Activated T-cell treated with anti-CD3 and anti-CD28 coated beads, Interleukin-2, amount 50 U/mL, for 72 hours (primary cell): ENCODE measurements around the gene RNASE3. TPM values are rescaled to one million over a fixed set of nuclear protein-coding genes. Genes with fewer than 3 reads are reported as not detected.
"Not testable (repeated sequence)": the region's sequence is repeated elsewhere in the genome, so short reads cannot be mapped to it uniquely, and the experiment has no call there.

Experiments
- ATAC-seq, 2 donors: fragments of 150-1000 bp; cut with Tn5 transposase; replicated peaks in 1 of 2; 2 replicates each; pipeline ENCODE4 v1.10.0; 2021; ENCODE audit warnings: moderate library complexity in 2 of 2, mild to moderate bottlenecking in 1 of 2
- DNase-seq, 2 donors: peaks; one replicate each; pipeline ENCODE4 v3.0.0; 2021 to 2022; ENCODE audit warnings: mixed read lengths in 1 of 2
- H3K27ac Mint-ChIP-seq: one replicate; pipeline ENCODE4 v1.8.0; 2022; ENCODE audit warnings: mild to moderate bottlenecking, moderate library complexity, mixed read lengths
- H3K27me3 Mint-ChIP-seq: one replicate; pipeline ENCODE4 v1.8.0; 2022; ENCODE audit warnings: low read depth, mixed read lengths
- H3K36me3 Mint-ChIP-seq, 2 donors: one replicate each; pipeline ENCODE4 v1.8.0; 2022; ENCODE audit warnings: mixed read lengths in 2 of 2, mild to moderate bottlenecking in 1 of 2; ENCODE audit not compliant: insufficient read depth in 2 of 2
- H3K4me1 Mint-ChIP-seq: one replicate; pipeline ENCODE4 v1.8.0; 2022; ENCODE audit warnings: low read depth, mixed read lengths
- H3K4me3 Mint-ChIP-seq, 2 donors: one replicate each; pipeline ENCODE4 v1.8.0; 2022; ENCODE audit warnings: mild to moderate bottlenecking in 2 of 2, mixed read lengths in 2 of 2, moderate library complexity in 2 of 2
- H3K9me3 Mint-ChIP-seq, 2 donors: one replicate each; pipeline ENCODE4 v1.8.0; 2022; ENCODE audit warnings: mixed read lengths in 2 of 2
- total RNA-seq, 2 donors: library from RNA; stranded (reverse); gene quantifications; one replicate each; pipeline ENCODE4 v1.2.3, GENCODE V29; 2022

RNASE3 gene
- total RNA-seq, 2 donors from 2014 or later = not detected

DNA sequence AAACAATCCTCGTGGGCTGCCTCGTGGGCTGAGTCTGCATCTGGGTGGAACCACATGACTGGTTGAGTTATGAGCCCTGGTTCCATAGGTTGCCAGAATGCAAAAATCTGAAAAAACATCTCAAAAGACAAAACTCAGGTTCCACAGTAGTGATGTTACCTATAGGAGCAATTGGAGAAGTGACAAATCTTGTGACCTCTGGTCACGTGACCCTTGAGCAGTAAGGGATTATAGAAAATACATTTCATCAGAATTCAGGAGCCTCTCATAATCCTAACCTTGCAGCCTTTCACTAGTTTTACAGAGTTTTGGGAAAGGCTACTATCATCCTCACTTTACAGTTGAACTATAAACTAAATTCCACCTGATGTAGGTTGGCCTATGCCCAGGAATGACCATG is 12.5 kb upstream of the RNASE3 start:
- Mint-ChIP-seq H3K4me3 (no peak overlapping the region), H3K27me3 (peaks cover 8% of the 10 kb centered on the region), H3K4me1 (peaks cover 11% of the 10 kb centered on the region), H3K27ac (no peak overlapping the region), H3K36me3 (no peaks in the 10 kb centered on the region), H3K9me3 (no peaks in the 10 kb centered on the region)
- DNase-seq = no peak
- no peak for ATAC-seq

DNA sequence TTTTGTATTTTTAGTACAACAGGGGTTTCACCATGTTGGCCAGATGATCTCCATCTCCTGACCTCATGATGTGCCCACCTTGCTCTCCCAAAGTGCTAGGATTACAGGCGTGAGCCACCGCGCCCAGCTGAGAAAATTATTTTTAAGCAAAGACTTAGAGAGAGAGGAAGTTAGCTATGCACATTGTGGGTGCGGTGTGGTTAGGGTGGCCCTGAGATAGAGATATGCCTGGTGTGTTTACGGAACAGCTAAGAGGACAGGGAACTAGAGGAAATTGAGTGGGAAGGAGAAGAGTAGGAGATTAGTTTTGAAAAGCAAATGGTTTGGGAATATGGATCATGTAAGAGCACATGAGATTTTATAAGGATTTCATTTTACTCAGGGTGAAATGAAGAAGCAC is 10.0 kb upstream of the RNASE3 start:
- H3K4me1 Mint-ChIP-seq, DNase-seq, H3K36me3 Mint-ChIP-seq, H3K27me3 Mint-ChIP-seq, H3K9me3 Mint-ChIP-seq, ATAC-seq: not testable (repeated sequence)
- peak overlapping the region; percentile 16 for H3K27ac Mint-ChIP-seq
- H3K4me3 Mint-ChIP-seq = peak overlapping the region in 1 of 2 donors; percentile 24

DNA sequence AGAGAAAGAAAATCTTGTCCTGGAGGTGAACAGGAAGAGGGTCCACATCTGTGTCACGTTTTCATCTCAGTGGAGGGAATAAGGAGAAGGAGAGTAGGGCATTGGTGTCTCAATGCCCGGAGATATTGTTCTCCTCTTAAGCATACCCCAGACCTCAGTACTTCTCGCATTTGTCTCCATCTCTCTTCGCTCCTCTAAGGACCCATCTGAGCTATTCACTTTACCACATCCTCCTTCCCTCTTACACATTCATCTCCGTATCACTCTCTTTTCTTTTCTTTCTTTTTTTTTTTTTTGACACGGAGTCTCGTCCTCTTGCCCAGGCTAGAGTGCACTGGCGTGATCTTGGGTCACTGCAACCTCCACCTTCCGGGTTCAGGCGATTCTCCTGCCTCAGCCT is 8.4 kb upstream of the RNASE3 start:
- not testable (repeated sequence) for H3K36me3 Mint-ChIP-seq, H3K4me1 Mint-ChIP-seq, ATAC-seq, DNase-seq, H3K9me3 Mint-ChIP-seq, H3K4me3 Mint-ChIP-seq, H3K27ac Mint-ChIP-seq, H3K27me3 Mint-ChIP-seq

DNA sequence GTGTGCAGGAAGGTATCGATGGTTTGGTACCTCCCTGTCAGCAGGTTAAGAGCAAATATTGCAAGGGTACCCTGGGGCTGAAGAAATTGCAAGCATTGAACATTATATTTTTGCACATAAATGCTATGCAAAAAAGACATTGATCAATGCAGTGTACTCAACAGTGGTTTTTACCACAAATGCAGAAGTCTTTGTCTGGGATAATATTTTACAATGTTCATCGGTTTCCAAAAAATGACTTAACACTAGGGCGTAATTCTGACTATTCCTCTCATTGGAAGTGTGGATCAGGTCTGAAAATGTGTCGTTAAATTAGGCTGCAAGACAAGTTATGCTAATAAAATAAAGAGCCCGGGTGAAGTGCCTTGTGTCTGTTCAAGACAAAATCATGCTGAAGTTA is 2.8 kb upstream of the RNASE3 start:
- H3K36me3 Mint-ChIP-seq, H3K27me3 Mint-ChIP-seq, ATAC-seq: not testable (repeated sequence)

DNA sequence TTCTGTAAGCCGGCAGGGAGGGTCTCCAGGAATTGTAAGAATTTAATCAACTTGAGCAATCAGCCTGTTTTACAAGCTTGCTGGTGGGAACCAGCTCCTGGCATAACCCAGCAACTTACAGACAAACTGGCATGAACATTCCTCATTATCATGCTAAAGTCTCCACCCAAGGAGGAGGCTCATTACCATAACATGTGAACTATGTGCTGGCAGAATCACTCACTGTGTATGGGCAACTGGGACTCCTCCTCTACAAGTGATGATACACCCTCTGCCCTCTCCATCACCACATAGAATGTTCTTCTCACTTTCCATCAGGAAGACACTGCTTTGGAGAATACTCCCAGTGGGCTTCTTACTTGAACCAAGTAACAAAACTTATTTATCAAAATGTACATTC is 4.1 kb downstream of the RNASE3 start:
- H3K9me3 Mint-ChIP-seq = not testable (repeated sequence)

More for the DNA sequence above, 2.8 kb upstream of the RNASE3 start:
- not testable (repeated sequence) for H3K27ac Mint-ChIP-seq, DNase-seq, H3K4me1 Mint-ChIP-seq, H3K4me3 Mint-ChIP-seq, H3K9me3 Mint-ChIP-seq

DNA sequence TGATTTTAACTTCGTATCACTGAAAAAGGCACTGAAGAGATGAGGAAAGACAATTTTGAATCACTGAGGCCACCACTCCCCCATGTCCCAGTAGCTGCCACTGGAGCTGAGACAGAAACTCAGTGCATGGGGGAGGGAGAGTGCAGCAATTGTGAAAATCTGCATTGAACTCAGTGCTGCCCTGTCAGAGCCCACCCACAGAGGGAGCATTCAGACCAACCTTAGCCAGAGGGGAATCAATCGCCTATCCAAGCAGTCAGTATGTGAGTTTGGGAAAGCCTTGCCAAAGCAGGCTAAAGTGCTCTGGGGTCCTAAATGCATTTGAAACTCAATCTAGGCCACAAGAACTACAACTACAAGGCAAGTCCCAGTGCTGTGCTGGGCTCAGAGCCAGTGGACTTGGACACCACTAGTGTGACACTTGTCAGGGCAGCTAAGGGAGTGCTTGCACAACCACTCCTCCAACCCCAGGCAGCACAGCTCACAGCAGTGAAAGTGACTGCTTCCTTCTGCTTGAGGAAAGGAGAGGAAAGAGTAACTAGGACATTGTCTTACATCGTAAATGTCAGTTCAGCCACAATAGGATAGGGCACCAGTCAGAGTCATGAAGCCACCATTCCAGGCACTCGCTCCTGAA is 13.3 kb downstream of the RNASE3 start:
- no peak for DNase-seq
- ATAC-seq = no peak
- Mint-ChIP-seq H3K27me3 (peaks cover 17% of the 10 kb centered on the region), H3K27ac (no peak overlapping the region), H3K4me1 (no peaks in the 10 kb centered on the region), H3K36me3 (no peaks in the 10 kb centered on the region), H3K4me3 (no peak overlapping the region), H3K9me3 (peaks cover 0 to 1% of the 10 kb centered on the region in 2 donors)

More for the DNA sequence above, 4.1 kb downstream of the RNASE3 start:
- H3K4me1 Mint-ChIP-seq, H3K27ac Mint-ChIP-seq, H3K36me3 Mint-ChIP-seq, ATAC-seq, DNase-seq, H3K4me3 Mint-ChIP-seq, H3K27me3 Mint-ChIP-seq: not testable (repeated sequence)

DNA sequence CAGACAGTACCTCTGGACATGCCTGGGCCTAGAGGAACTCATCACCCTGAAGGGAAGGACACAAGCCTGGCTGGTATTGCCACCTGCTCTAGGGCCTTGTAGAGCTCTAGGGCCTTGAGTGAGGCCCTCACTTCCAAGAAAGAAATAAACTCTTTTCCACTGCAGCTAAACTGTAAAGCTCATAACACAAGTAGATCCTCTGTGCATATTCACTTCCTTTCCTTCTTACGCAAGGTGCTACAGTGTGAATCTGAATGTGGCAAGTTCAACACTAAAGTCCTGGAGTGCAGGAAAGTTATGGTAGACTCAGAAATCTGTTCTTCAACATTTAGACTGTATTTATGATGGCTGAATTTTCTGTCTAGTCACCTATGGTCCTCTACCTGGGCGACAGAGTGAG is 14.5 kb downstream of the RNASE3 start:
- DNase-seq (no peak), ATAC-seq (no peak)
- Mint-ChIP-seq H3K36me3 (no peaks in the 10 kb centered on the region), H3K9me3 (no peaks in the 10 kb centered on the region), H3K4me3 (no peak overlapping the region), H3K27ac (no peak overlapping the region), H3K27me3 (peaks cover 22% of the 10 kb centered on the region), H3K4me1 (no peaks in the 10 kb centered on the region)

DNA sequence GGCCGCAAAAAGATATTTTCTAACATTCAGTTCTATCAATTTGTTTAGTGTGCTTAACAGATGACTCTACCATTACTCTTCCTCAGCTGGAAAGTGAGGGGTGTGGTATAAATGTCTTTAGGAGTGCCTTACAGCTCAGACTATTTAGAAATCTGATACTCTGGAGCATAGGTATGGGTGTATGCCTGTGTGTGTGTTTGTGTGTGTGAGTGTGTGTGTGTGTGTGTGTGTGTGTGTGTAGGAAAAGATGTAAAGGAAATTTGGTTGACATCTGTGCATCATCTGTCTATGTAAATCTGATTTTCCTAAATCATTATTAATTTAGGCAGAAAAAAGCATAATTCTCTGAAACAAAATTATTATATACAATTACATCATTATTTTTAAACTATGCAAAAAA is 16.0 kb downstream of the RNASE3 start:
- Mint-ChIP-seq H3K9me3 (no peaks in the 10 kb centered on the region), H3K36me3 (no peaks in the 10 kb centered on the region), H3K27ac (no peak overlapping the region), H3K4me1 (no peaks in the 10 kb centered on the region), H3K4me3 (no peak overlapping the region), H3K27me3 (peaks cover 20% of the 10 kb centered on the region)
- ATAC-seq (no peak), DNase-seq (no peak)

DNA sequence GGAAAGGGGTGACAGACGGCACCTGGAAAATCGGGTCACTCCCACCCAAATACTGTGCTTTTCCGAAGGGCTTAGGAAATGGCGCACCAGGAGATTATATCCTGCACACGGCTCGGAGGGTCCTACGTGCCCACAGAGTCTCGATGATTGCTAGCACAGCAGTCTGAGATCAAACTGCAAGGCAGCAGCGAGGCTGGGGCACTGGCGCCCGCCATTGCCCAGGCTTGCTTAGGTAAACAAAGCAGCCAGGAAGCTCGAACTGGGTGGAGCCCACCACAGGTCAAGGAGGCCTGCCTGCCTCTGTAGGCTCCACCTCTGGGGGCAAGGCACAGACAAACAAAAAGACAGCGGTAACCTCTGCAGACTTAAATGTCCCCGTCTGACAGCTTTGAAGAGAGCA is 19.6 kb downstream of the RNASE3 start:
- peaks cover 15% of the 10 kb centered on the region for H3K27me3 Mint-ChIP-seq
- H3K36me3 Mint-ChIP-seq, H3K27ac Mint-ChIP-seq, H3K4me1 Mint-ChIP-seq, H3K4me3 Mint-ChIP-seq, DNase-seq, H3K9me3 Mint-ChIP-seq, ATAC-seq: not testable (repeated sequence)

DNA sequence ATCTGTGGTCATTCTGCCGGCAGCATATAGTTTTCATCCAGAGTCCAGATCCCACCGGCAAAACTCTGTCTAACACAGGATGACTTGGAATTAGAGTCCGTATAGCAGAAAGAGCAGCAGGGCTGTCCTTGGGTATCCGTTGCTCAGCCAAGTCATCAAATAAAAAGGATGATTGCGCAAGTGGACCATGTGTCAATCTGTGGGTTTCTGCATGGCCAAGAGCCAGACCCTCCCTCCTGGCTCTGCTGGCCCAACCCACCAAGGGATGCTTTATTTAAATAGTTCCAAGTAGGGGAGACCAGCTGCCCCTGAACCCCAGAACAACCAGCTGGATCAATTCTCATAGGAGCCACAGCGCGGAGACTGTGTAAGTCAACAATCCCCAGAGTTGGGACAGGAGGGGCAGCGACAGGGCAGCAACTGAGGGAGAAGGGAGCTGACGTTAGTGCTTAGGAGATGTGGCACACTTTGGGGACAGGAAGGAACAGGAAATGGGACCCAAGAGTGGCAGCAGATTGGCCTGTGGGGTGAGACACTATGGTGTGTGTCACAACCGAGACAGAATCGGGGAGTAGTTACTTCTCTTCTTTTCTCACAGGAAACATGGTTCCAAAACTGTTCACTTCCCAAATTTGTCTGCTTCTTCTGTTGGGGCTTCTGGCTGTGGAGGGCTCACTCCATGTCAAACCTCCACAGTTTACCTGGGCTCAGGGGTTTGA is 28.0 kb downstream of the RNASE3 start:
- H3K36me3 Mint-ChIP-seq, DNase-seq, H3K4me1 Mint-ChIP-seq, ATAC-seq, H3K9me3 Mint-ChIP-seq, H3K27ac Mint-ChIP-seq, H3K4me3 Mint-ChIP-seq: not testable (repeated sequence)
- peaks cover 35% of the 10 kb centered on the region for H3K27me3 Mint-ChIP-seq

DNA sequence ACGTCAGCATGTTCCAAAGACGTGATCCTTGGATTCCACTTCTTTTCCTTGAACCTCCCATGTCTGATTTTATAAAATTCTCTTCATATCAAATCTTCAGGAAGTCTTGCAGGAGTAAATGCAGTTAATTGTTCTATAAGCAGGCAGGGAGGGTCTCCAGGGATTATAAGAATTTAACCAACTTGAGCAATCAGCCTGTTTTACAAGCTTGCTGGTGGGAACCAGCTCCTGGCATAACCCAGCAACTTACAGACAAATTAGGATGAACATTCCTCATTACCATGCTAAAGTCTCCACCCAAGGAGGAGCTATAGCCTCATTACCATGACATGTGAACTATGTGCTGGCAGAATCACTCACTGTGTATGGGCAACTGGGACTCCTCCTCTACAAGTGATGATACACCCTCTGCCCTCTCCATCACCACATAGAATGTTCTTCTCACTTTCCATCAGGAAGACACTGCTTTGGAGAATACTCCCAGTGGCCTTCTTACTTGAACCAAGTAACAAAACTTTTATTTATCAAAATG is 32.6 kb downstream of the RNASE3 start:
- not testable (repeated sequence) for H3K9me3 Mint-ChIP-seq, H3K27ac Mint-ChIP-seq, H3K4me1 Mint-ChIP-seq, H3K36me3 Mint-ChIP-seq, H3K4me3 Mint-ChIP-seq, DNase-seq, ATAC-seq
- peaks cover 19% of the 10 kb centered on the region for H3K27me3 Mint-ChIP-seq

DNA sequence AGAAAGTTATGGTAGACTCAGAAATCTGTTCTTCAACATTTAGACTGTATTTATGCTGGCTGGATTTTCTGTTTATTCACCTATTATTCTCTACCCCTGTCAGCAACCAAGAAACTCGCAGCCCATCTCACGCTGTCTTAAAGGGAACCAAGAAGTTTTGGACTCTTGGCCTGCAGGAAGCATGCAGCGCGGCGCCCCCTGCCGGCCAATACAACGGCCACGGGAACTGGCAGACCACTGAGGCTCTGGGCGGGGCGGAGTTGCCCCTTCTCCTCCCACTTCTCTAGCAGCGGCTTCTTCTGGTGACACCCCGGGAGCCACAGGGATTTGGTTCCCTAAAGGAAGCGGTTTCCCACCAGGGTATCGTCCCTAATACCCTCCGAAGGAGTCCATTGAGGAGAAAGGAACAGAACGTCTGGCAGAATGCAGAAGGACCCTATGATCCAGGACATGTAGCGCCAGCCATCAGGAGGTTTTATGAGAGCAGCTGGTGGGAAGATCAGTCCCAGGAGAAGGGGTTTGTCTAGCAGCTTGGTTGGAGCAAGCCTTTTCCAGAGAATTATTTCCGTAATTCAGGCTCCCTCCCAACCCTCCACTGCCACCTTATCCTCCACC is 43.1 kb downstream of the RNASE3 start:
- no peak overlapping the region for H3K27ac Mint-ChIP-seq
- H3K4me1 Mint-ChIP-seq = no peaks in the 10 kb centered on the region
- H3K36me3 Mint-ChIP-seq = no peaks in the 10 kb centered on the region
- DNase-seq (peak; percentile 32 to 42), ATAC-seq (no peak)
- H3K27me3 Mint-ChIP-seq = peaks cover 7% of the 10 kb centered on the region
- no peak overlapping the region for H3K4me3 Mint-ChIP-seq
- no peaks in the 10 kb centered on the region for H3K9me3 Mint-ChIP-seq

DNA sequence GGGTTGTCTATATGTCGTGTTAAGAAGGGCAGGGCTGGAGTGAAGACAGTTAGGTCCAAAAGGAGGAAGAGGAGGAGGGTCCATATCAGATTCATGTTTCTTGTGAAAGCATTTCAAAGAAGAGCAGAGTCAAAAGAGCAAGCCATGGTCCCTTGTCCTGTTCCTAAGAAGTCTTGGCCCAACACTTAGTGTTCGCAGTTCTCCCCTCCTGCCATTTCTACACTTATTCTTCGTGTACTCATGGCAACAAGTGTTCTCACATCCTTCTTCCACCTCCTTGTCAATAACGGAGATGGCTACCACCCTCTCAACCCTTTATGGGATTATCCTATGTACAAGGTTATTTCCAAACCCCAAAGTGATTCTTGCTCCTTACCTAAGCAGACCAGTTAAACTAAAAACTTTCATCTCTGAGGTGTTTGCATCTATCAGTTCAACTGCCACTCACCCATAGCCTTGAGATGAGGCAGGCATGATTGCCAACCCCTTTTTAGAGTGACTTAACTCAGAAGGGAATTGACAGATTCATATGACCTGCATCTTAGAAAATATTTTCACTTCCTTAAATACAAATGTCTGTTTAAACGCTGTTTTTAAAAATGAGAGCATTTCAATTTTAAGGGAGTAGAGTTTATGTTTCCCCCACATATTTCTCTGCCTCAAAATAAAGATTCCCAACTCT is 44.3 kb downstream of the RNASE3 start:
- H3K27me3 Mint-ChIP-seq = peaks cover 7% of the 10 kb centered on the region
- no peak overlapping the region for H3K27ac Mint-ChIP-seq
- no peak for DNase-seq
- no peaks in the 10 kb centered on the region for H3K36me3 Mint-ChIP-seq
- no peaks in the 10 kb centered on the region for H3K4me1 Mint-ChIP-seq
- no peak for ATAC-seq
- H3K9me3 Mint-ChIP-seq = no peaks in the 10 kb centered on the region
- no peak overlapping the region for H3K4me3 Mint-ChIP-seq
